Lower lobe of right lung (tissue), 2 donors: ENCODE data around the gene L3MBTL2. TPM values are rescaled to one million over a fixed set of nuclear protein-coding genes. Genes with fewer than 3 reads are reported as not detected.
A peak's percentile ranks its signal among the peaks of the same experiment; 100 is the strongest.

ENCODE experiments used
- ATAC-seq, 2 donors: fragments of 200-7000 bp; cut with Tn5 transposase; one replicate each; pipeline ENCODE4 v1.9.1; 2020 to 2022; ENCODE audit warnings: mild to moderate bottlenecking in 2 of 2, moderate library complexity in 2 of 2
- DNase-seq: peaks from one replicate; pipeline ENCODE4 v3.0.0-alpha.2; 2020
- H3K27ac ChIP-seq: fragments of 200-600 bp; one replicate; pipeline ENCODE4 v1.8.0; 2022
- H3K27me3 ChIP-seq: fragments of 200-600 bp; one replicate; pipeline ENCODE4 v1.8.0; 2022; ENCODE audit warnings: low read depth
- H3K36me3 ChIP-seq: fragments of 200-600 bp; one replicate; pipeline ENCODE4 v1.8.0; 2022; ENCODE audit warnings: mild to moderate bottlenecking
- H3K4me1 ChIP-seq: fragments of 200-600 bp; one replicate; pipeline ENCODE4 v1.8.0; 2022
- H3K4me3 ChIP-seq: fragments of 200-600 bp; one replicate; pipeline ENCODE4 v1.8.0; 2022; ENCODE audit warnings: mild to moderate bottlenecking
- H3K9me3 ChIP-seq: fragments of 200-600 bp; one replicate; pipeline ENCODE4 v1.8.0; 2022
- intact Hi-C: fragments of 100-400 bp; cut with DNase I; formaldehyde crosslinking; loops from one replicate; pipeline ENCODE4 v1.11.0; 2022
- total RNA-seq: library from RNA; stranded (reverse); fragmentation: NEBNext Ultra II Directional; extraction: Animal tissue kit (Norgen Biotek cat#: 25700); gene quantifications from one replicate; pipeline ENCODE4 v1.2.1, GENCODE V29; 2021
- TF ChIP-seq, protein P1 (sequence below): fragments of 200-600 bp; IDR thresholded peaks from one replicate; pipeline ENCODE4 v1.8.0; 2022; ENCODE audit warnings: antibody characterized with exemption, mild to moderate bottlenecking
- donor health status: DM: no; HTN: yes; CAD: no; lungs with severe emphysema.

Gene L3MBTL2
- total RNA-seq, 1 donor from 2014 or later, result 22.8 TPM

DNA sequence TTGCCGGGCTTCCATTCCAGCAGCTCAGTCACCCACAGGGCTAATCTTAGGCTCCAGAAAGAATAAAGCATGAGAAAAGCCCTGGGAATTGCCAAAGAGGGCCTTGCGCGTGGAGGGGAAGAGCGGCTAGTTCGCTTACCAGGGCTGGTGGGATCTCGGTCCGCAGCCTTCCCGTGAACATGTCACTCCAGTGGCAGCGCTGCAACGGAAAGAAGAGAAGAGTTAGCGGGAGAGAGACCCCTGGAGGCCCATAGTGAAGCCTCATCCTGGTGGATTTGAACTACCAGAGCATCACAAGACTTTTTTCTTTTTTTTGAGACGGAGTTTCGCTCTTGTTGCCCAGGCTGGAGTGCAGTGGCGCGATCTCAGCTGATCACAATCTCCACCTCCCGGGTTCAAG lies 62.8 kb downstream of the L3MBTL2 start:
- H3K36me3 ChIP-seq, result peaks cover 97% of the 10 kb centered on the region
- H3K27ac ChIP-seq, result no peak overlapping the region
- ATAC-seq (no peak), DNase-seq (no peak)
- no peaks in the 10 kb centered on the region for H3K4me1 ChIP-seq
- no peaks in the 10 kb centered on the region for H3K27me3 ChIP-seq
- H3K9me3 ChIP-seq, result no peaks in the 10 kb centered on the region
- H3K4me3 ChIP-seq, result no peak overlapping the region
- intact Hi-C loops, result no loop called here
- TF ChIP-seq, protein P1, sequence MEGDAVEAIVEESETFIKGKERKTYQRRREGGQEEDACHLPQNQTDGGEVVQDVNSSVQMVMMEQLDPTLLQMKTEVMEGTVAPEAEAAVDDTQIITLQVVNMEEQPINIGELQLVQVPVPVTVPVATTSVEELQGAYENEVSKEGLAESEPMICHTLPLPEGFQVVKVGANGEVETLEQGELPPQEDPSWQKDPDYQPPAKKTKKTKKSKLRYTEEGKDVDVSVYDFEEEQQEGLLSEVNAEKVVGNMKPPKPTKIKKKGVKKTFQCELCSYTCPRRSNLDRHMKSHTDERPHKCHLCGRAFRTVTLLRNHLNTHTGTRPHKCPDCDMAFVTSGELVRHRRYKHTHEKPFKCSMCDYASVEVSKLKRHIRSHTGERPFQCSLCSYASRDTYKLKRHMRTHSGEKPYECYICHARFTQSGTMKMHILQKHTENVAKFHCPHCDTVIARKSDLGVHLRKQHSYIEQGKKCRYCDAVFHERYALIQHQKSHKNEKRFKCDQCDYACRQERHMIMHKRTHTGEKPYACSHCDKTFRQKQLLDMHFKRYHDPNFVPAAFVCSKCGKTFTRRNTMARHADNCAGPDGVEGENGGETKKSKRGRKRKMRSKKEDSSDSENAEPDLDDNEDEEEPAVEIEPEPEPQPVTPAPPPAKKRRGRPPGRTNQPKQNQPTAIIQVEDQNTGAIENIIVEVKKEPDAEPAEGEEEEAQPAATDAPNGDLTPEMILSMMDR, result no peak

GRCh38 chr22:41271787-41272186 lies 66.7 kb downstream of the L3MBTL2 start:
- Histone ChIP-seq H3K27me3 (no peaks in the 10 kb centered on the region), H3K9me3 (no peaks in the 10 kb centered on the region), H3K27ac (no peak overlapping the region), H3K4me1 (no peaks in the 10 kb centered on the region), H3K36me3 (peaks cover 100% of the 10 kb centered on the region), H3K4me3 (no peak overlapping the region)
- DNase-seq (no peak), ATAC-seq (peak in 1 of 2 donors; percentile 16)
- TF ChIP-seq, protein P1, result no peak
- intact Hi-C loops, result no loop called here

- Histone ChIP-seq H3K27me3 (no peaks in the 10 kb centered on the region), H3K9me3 (no peaks in the 10 kb centered on the region), H3K27ac (no peak overlapping the region), H3K36me3 (peaks cover 99% of the 10 kb centered on the region), H3K4me3 (no peak overlapping the region), H3K4me1 (no peaks in the 10 kb centered on the region)
- ATAC-seq, result no peak
- DNase-seq, result no peak
- TF ChIP-seq, protein P1, result no peak
- intact Hi-C loops, result no loop called here
Observed at GRCh38 chr22:41273128-41273527, 68.0 kb downstream of the L3MBTL2 start.

- Histone ChIP-seq H3K27me3 (no peaks in the 10 kb centered on the region), H3K27ac (no peak overlapping the region), H3K36me3 (peaks cover 99% of the 10 kb centered on the region), H3K9me3 (no peaks in the 10 kb centered on the region), H3K4me1 (no peaks in the 10 kb centered on the region), H3K4me3 (no peak overlapping the region)
- DNase-seq (no peak), ATAC-seq (no peak)
- TF ChIP-seq, protein P1, result no peak
- intact Hi-C loops, result no loop called here
Observed at GRCh38 chr22:41274856-41275255, 69.7 kb downstream of the L3MBTL2 start.

DNA sequence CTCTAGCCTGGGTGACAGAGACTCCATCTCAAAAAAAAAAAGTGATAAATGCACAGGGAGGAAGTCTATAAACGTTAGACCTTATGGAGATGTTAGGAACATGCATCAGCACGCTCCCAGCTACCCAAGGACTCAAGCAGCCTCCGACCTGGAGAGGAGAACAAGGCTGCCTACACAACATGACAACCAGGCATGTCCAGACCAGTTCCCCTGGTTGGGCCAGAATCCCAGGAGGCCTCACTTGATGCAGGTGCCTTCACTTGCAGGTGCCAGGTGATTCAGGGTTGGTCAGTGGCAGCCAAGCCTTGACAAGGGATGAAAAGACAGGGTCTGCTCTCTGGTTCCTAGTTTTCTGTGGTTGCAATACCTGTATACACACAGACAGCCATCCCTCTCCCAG lies 75.0 kb downstream of the L3MBTL2 start:
- DNase-seq (no peak), ATAC-seq (no peak)
- Histone ChIP-seq H3K36me3 (peaks cover 93% of the 10 kb centered on the region), H3K9me3 (no peaks in the 10 kb centered on the region), H3K4me1 (peaks cover 6% of the 10 kb centered on the region), H3K27me3 (no peaks in the 10 kb centered on the region), H3K27ac (no peak overlapping the region), H3K4me3 (no peak overlapping the region)
- intact Hi-C loops, result no loop called here
- TF ChIP-seq, protein P1, result no peak

DNA sequence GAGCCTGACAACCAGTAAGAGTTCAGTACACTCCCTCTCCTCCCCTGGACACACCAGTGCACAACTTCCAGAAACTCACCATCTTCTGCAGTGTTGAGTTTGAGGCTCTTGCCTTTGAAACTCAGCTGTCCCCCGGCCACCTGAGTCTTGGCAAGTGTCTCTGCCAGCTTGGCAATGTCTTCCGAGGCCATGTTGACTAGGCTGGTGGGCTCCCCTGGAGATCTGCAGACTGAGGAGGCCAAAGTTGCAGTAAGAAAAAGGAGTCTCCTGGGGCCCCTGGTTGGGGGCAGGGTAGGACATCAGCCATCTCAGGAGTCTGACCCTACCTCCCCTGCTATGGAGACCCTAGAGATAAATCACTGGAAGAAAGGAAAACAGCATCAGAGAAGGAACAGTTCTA lies 75.7 kb downstream of the L3MBTL2 start:
- no peak overlapping the region for H3K4me3 ChIP-seq
- peaks cover 85% of the 10 kb centered on the region for H3K36me3 ChIP-seq
- no peak overlapping the region for H3K27ac ChIP-seq
- intact Hi-C loops, result no loop called here
- H3K4me1 ChIP-seq, result peaks cover 10% of the 10 kb centered on the region
- DNase-seq, result no peak
- TF ChIP-seq, protein P1, result no peak
- ATAC-seq, result no peak
- H3K9me3 ChIP-seq, result no peaks in the 10 kb centered on the region
- no peaks in the 10 kb centered on the region for H3K27me3 ChIP-seq
